Measurements from ENCODE around the gene CHRM1. TPM values are rescaled to one million over a fixed set of nuclear protein-coding genes. Genes with fewer than 3 reads are reported as not detected.

The CHRM1 gene, protein sequence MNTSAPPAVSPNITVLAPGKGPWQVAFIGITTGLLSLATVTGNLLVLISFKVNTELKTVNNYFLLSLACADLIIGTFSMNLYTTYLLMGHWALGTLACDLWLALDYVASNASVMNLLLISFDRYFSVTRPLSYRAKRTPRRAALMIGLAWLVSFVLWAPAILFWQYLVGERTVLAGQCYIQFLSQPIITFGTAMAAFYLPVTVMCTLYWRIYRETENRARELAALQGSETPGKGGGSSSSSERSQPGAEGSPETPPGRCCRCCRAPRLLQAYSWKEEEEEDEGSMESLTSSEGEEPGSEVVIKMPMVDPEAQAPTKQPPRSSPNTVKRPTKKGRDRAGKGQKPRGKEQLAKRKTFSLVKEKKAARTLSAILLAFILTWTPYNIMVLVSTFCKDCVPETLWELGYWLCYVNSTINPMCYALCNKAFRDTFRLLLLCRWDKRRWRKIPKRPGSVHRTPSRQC
- not detected in 2 replicates for total RNA-seq (2014; rRNA removed; shearing (Covaris generic))
- not detected in 2 replicates for total RNA-seq (2022)
- not detected for Bru-seq, nascent RNA
- BruChase-seq, experiment 1, labeled RNA remaining after a 6-hour chase = not detected
- BruChase-seq, experiment 2, labeled RNA remaining after a 2-hour chase = not detected
- long read RNA-seq = 0 reads

- Histone ChIP-seq H3K9me3 (ENCODE audit: low read length) (no peaks in the 10 kb centered on the region), H3K9me2 (ENCODE audit: insufficient read depth, low read length) (no peaks in the 10 kb centered on the region), H3K27ac (ENCODE audit: low read depth, low read length, poor library complexity, severe bottlenecking) (no peak within 1 kb of the TSS), H3K79me2 (ENCODE audit: insufficient read depth, low read depth, low read length) (no peaks in the 10 kb centered on the region), H2AFZ (ENCODE audit: low read length) (no peak within 1 kb of the TSS), H3K4me2 (ENCODE audit: low read length) (no peak within 1 kb of the TSS), H3K4me3 (ENCODE audit: low read depth, low read length, poor library complexity, severe bottlenecking) (no peak within 1 kb of the TSS), H4K20me1 (ENCODE audit: insufficient read depth, low read length) (no peaks in the 10 kb centered on the region), H3K36me3 (ENCODE audit: insufficient read depth, low read length) (no peaks in the 10 kb centered on the region), H3K4me1 (ENCODE audit: insufficient read depth, low read length, poor library complexity, severe bottlenecking) (no peaks in the 10 kb centered on the region)
- intact Hi-C loops (cut with micrococcal nuclease; ENCODE audit: unreplicated experiment) = no loop called here
- no peak for DNase-seq (ENCODE audit: low spot score)
- ChIA-PET POLR2A (interaction anchor here (1.0 kb wide), 1 partner anchor 35 kb away, joined by 3 read pairs; no protein-coding TSS in a partner anchor), CTCF (ENCODE audit: unreplicated experiment) (no interaction called here)
- no TSS peak for BruUV-seq (replicated peaks)
- TF ChIP-seq EZH2phosphoT487 (IDR thresholded peaks at IDR 0.05; ENCODE audit: borderline replicate concordance, low read depth, low read length) (no peak), CTCF (conservative IDR thresholded peaks at IDR 0.05; ENCODE audit: low read length) (no peak)
Measured at GRCh38 chr11:62921201-62921572, at the start of gene CHRM1. CHRM1 (minus strand) TSS chr11:62921363; CDS start chr11:62911100, 10,263 bp downstream.

- DNase-seq (ENCODE audit: low spot score) = no peak
- BruUV-seq (replicated peaks) = no TSS peak
- no peaks in the 10 kb centered on the region for H3K36me3 ChIP-seq (ENCODE audit: insufficient read depth, low read length)
- no peak overlapping the region for H3K27ac ChIP-seq (ENCODE audit: low read depth, low read length, poor library complexity, severe bottlenecking)
- no peaks in the 10 kb centered on the region for H3K4me1 ChIP-seq (ENCODE audit: insufficient read depth, low read length, poor library complexity, severe bottlenecking)
- POLR2A ChIA-PET = no interaction called here
- H3K79me2 ChIP-seq (ENCODE audit: insufficient read depth, low read depth, low read length) = no peaks in the 10 kb centered on the region
- no peak overlapping the region for H2AFZ ChIP-seq (ENCODE audit: low read length)
- CTCF ChIA-PET (ENCODE audit: unreplicated experiment) = no interaction called here
- TF ChIP-seq EZH2phosphoT487 (IDR thresholded peaks at IDR 0.05; ENCODE audit: borderline replicate concordance, low read depth, low read length) (no peak), CTCF (conservative IDR thresholded peaks at IDR 0.05; ENCODE audit: low read length) (no peak)
- no peak overlapping the region for H3K4me2 ChIP-seq (ENCODE audit: low read length)
- intact Hi-C loops (cut with micrococcal nuclease; ENCODE audit: unreplicated experiment) = no loop called here
- H3K4me3 ChIP-seq (ENCODE audit: low read depth, low read length, poor library complexity, severe bottlenecking) = no peak overlapping the region
- H3K9me2 ChIP-seq (ENCODE audit: insufficient read depth, low read length) = no peaks in the 10 kb centered on the region
- no peaks in the 10 kb centered on the region for H3K9me3 ChIP-seq (ENCODE audit: low read length)
- no peaks in the 10 kb centered on the region for H4K20me1 ChIP-seq (ENCODE audit: insufficient read depth, low read length)
Measured at GRCh38 chr11:62965574-62965973, 44.4 kb upstream of the CHRM1 start.

GRCh38 chr11:62962391-62962790, 41.2 kb upstream of the CHRM1 start:
- ChIA-PET POLR2A (interaction anchor here (0.7 kb wide), 1 partner anchor 156 kb away, joined by 7 read pairs; no protein-coding TSS in a partner anchor), CTCF (ENCODE audit: unreplicated experiment) (no interaction called here)
- Histone ChIP-seq H3K4me2 (ENCODE audit: low read length) (no peak overlapping the region), H3K9me3 (ENCODE audit: low read length) (no peaks in the 10 kb centered on the region), H3K36me3 (ENCODE audit: insufficient read depth, low read length) (no peaks in the 10 kb centered on the region), H2AFZ (ENCODE audit: low read length) (no peak overlapping the region), H3K27ac (ENCODE audit: low read depth, low read length, poor library complexity, severe bottlenecking) (no peak overlapping the region), H3K9me2 (ENCODE audit: insufficient read depth, low read length) (no peaks in the 10 kb centered on the region), H4K20me1 (ENCODE audit: insufficient read depth, low read length) (no peaks in the 10 kb centered on the region), H3K4me1 (ENCODE audit: insufficient read depth, low read length, poor library complexity, severe bottlenecking) (no peaks in the 10 kb centered on the region), H3K79me2 (ENCODE audit: insufficient read depth, low read depth, low read length) (no peaks in the 10 kb centered on the region), H3K4me3 (ENCODE audit: low read depth, low read length, poor library complexity, severe bottlenecking) (no peak overlapping the region)
- BruUV-seq (replicated peaks) = no TSS peak
- DNase-seq (ENCODE audit: low spot score) = no peak
- no peak for TF ChIP-seq EZH2phosphoT487 (IDR thresholded peaks at IDR 0.05; ENCODE audit: borderline replicate concordance, low read depth, low read length)
- no peak for TF ChIP-seq CTCF (conservative IDR thresholded peaks at IDR 0.05; ENCODE audit: low read length)
- intact Hi-C loops (cut with micrococcal nuclease; ENCODE audit: unreplicated experiment) = no loop called here
